Trophoblast cell (in vitro differentiated cells and primary cell): ENCODE data around the gene SPATA19.
"Not testable (repeated sequence)": the region's sequence is repeated elsewhere in the genome, so short reads cannot be mapped to it uniquely, and the experiment has no call there.

ENCODE experiments used
- DNase-seq, 2 donors: peaks; one replicate each; pipeline ENCODE4 v3.0.0-alpha.2; 2016
- H2AFZ ChIP-seq: 2 replicates; pipeline ENCODE4 v1.6.1; 2013; ENCODE audit warnings: low read length, moderate library complexity, mild to moderate bottlenecking; ENCODE audit not compliant: insufficient read depth, poor library complexity
- H2AK5ac ChIP-seq: 2 replicates; pipeline ENCODE4 v1.6.1; 2013; ENCODE audit warnings: mild to moderate bottlenecking, low read length
- H2BK120ac ChIP-seq: 2 replicates; pipeline ENCODE4 v1.6.1; 2013; ENCODE audit warnings: low read length, mild to moderate bottlenecking, moderate library complexity; ENCODE audit not compliant: insufficient read depth, poor library complexity
- H2BK12ac ChIP-seq: 2 replicates; pipeline ENCODE4 v1.6.1; 2013; ENCODE audit warnings: mild to moderate bottlenecking, low read length, moderate library complexity
- H2BK5ac ChIP-seq: 2 replicates; pipeline ENCODE4 v1.6.1; 2013; ENCODE audit warnings: low read length, low read depth, moderate library complexity, mild to moderate bottlenecking; ENCODE audit not compliant: poor library complexity
- H3K14ac ChIP-seq: 2 replicates; pipeline ENCODE4 v1.6.1; 2013; ENCODE audit warnings: mild to moderate bottlenecking, low read length
- H3K18ac ChIP-seq: 2 replicates; pipeline ENCODE4 v1.6.1; 2013; ENCODE audit warnings: mild to moderate bottlenecking, low read length
- H3K23ac ChIP-seq: 2 replicates; pipeline ENCODE4 v1.6.1; 2013; ENCODE audit warnings: low read length
- H3K27ac ChIP-seq: 2 replicates; pipeline ENCODE4 v1.5.1; 2013; ENCODE audit warnings: low read depth, mild to moderate bottlenecking, inconsistent platforms, low read length, moderate library complexity
- H3K27me3 ChIP-seq: 2 replicates; pipeline ENCODE4 v1.6.1; 2013; ENCODE audit warnings: inconsistent platforms, mild to moderate bottlenecking, low read length, moderate library complexity; ENCODE audit not compliant: insufficient read depth
- H3K36me3 ChIP-seq, 2 experiments: 1 replicate in 1 of 2; 2 replicates in 1 of 2; pipeline ENCODE4 v1.6.1; 2013; ENCODE audit warnings: low read length in 2 of 2, mild to moderate bottlenecking in 2 of 2, moderate library complexity in 1 of 2; ENCODE audit not compliant: insufficient read depth in 2 of 2, control insufficient read depth in 1 of 2
- H3K4ac ChIP-seq: 2 replicates; pipeline ENCODE4 v1.6.1; 2013; ENCODE audit warnings: low read depth, mild to moderate bottlenecking, low read length, moderate library complexity
- H3K4me1 ChIP-seq, 2 experiments: 1 replicate in 1 of 2; 2 replicates in 1 of 2; pipeline ENCODE4 v1.6.1; 2013; ENCODE audit warnings: low read length in 2 of 2, mild to moderate bottlenecking in 2 of 2, moderate library complexity in 1 of 2; ENCODE audit not compliant: insufficient read depth in 2 of 2, control insufficient read depth in 1 of 2
- H3K4me2 ChIP-seq: 2 replicates; pipeline ENCODE4 v1.6.1; 2013; ENCODE audit warnings: inconsistent platforms, mild to moderate bottlenecking, low read length, moderate library complexity
- H3K4me3 ChIP-seq: 2 replicates; pipeline ENCODE4 v1.5.1; 2013; ENCODE audit warnings: mild to moderate bottlenecking, low read depth, low read length, inconsistent platforms
- H3K79me1 ChIP-seq: one replicate; pipeline ENCODE4 v1.6.1; 2013; ENCODE audit warnings: low read length
- H3K79me2 ChIP-seq: 2 replicates; pipeline ENCODE4 v1.6.1; 2013; ENCODE audit warnings: low read length, mild to moderate bottlenecking; ENCODE audit not compliant: control insufficient read depth, insufficient read depth, poor library complexity
- H3K9ac ChIP-seq: 2 replicates; pipeline ENCODE4 v1.6.1; 2013; ENCODE audit warnings: mild to moderate bottlenecking, low read length
- H3K9me3 ChIP-seq: 2 replicates; pipeline ENCODE4 v1.6.1; 2013; ENCODE audit warnings: low read depth, mild to moderate bottlenecking, control low read depth, inconsistent platforms, low read length; ENCODE audit not compliant: insufficient read depth
- H4K12ac ChIP-seq: 2 replicates; pipeline ENCODE4 v1.6.1; 2013; ENCODE audit warnings: low read depth, mild to moderate bottlenecking, low read length, moderate library complexity
- H4K8ac ChIP-seq: 2 replicates; pipeline ENCODE4 v1.6.1; 2013; ENCODE audit warnings: low read depth, mild to moderate bottlenecking, low read length, moderate library complexity
- H4K91ac ChIP-seq: one replicate; pipeline ENCODE4 v1.6.1; 2013; ENCODE audit warnings: low read depth, mild to moderate bottlenecking, low read length, moderate library complexity
- WGBS: extraction: QIAGEN DNeasy Blood & Tissue Kit; methylation state at CpG from one replicate; pipeline ENCODE4 v1.1.7; 2013; ENCODE audit warnings: missing lambda C conversion rate; ENCODE audit not compliant: insufficient read length, insufficient coverage; ENCODE audit errors: extremely low coverage; 5-methylcytosine and 5-hydroxymethylcytosine counted together

The SPATA19 gene

GRCh38 chr11:133860151-133860550 lies 14.8 kb upstream of the SPATA19 start:
- Histone ChIP-seq H3K4me2 (no peak overlapping the region), H3K79me2 (no peaks in the 10 kb centered on the region), H3K4ac (no peak overlapping the region), H2BK120ac (no peak overlapping the region), H3K36me3 (no peaks in the 10 kb centered on the region), H3K18ac (no peak overlapping the region), H4K91ac (no peak overlapping the region), H2BK12ac (no peak overlapping the region), H2AK5ac (no peak overlapping the region), H3K23ac (no peak overlapping the region), H2BK5ac (no peak overlapping the region), H3K27ac (no peak overlapping the region), H3K9ac (no peak overlapping the region), H3K79me1 (no peaks in the 10 kb centered on the region), H3K4me1 (no peaks in the 10 kb centered on the region), H3K27me3 (no peaks in the 10 kb centered on the region), H3K4me3 (no peak overlapping the region), H3K9me3 (peaks cover 1% of the 10 kb centered on the region), H4K8ac (no peak overlapping the region), H3K14ac (no peak overlapping the region), H2AFZ (no peak overlapping the region), H4K12ac (no peak overlapping the region)
- no CpG with 5 or more reads among the region's 6 CpGs for WGBS
- DNase-seq, result no peak

GRCh38 chr11:133854330-133854960 lies 9.1 kb upstream of the SPATA19 start:
- not testable (repeated sequence) for H3K27me3 ChIP-seq, H3K79me1 ChIP-seq, H3K36me3 ChIP-seq, H3K18ac ChIP-seq, H4K91ac ChIP-seq, H3K14ac ChIP-seq, H2AFZ ChIP-seq, H4K12ac ChIP-seq, H3K27ac ChIP-seq, H3K4ac ChIP-seq, H2BK120ac ChIP-seq, H2BK5ac ChIP-seq, H2BK12ac ChIP-seq, H3K4me3 ChIP-seq, H3K79me2 ChIP-seq, H3K9ac ChIP-seq, H3K4me2 ChIP-seq, H2AK5ac ChIP-seq, H4K8ac ChIP-seq, H3K4me1 ChIP-seq, DNase-seq, H3K23ac ChIP-seq, H3K9me3 ChIP-seq
- WGBS, result no CpG with 5 or more reads among the region's 13 CpGs

DNA sequence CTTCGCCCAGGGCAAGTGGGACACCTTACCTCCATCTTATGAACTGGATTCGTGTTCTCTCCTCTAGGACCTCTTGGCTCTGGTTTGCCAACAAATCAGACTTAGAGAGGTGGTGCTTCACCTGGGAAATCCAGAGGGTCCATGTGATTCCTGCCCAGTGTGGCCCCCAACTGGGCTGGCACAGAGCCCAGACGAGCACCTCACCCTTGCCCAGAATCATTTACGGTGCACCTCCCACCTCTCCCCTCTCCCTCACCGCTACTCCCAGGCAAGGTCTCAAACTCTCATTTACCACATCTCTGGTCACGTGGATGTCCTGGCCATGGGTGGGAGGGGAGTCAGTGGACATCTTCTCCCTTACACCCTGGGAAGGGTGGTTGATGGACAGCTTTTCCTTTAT lies 1.1 kb downstream of the SPATA19 start:
- no peak for DNase-seq
- Histone ChIP-seq H3K4me2 (no peak overlapping the region), H3K23ac (no peak overlapping the region), H4K91ac (no peak overlapping the region), H3K27me3 (no peaks in the 10 kb centered on the region), H3K79me2 (no peaks in the 10 kb centered on the region), H3K14ac (no peak overlapping the region), H3K79me1 (no peaks in the 10 kb centered on the region), H3K27ac (no peak overlapping the region), H4K8ac (no peak overlapping the region), H3K4ac (no peak overlapping the region), H3K9ac (no peak overlapping the region), H3K9me3 (peaks cover 2% of the 10 kb centered on the region), H3K4me3 (no peak overlapping the region), H4K12ac (no peak overlapping the region), H2AFZ (no peak overlapping the region), H2BK120ac (no peak overlapping the region), H2BK12ac (no peak overlapping the region), H3K18ac (no peak overlapping the region), H3K4me1 (peaks cover 5 to 7% of the 10 kb centered on the region in 2 experiments), H3K36me3 (no peaks in the 10 kb centered on the region), H2AK5ac (no peak overlapping the region), H2BK5ac (no peak overlapping the region)
- WGBS, result no CpG with 5 or more reads among the region's 6 CpGs

GRCh38 chr11:133843454-133843987 lies 1.8 kb downstream of the SPATA19 start:
- H4K8ac ChIP-seq, result no peak overlapping the region
- no peak for DNase-seq
- H3K18ac ChIP-seq, result no peak overlapping the region
- no peak overlapping the region for H3K4me2 ChIP-seq
- peaks cover 2% of the 10 kb centered on the region for H3K9me3 ChIP-seq
- peaks cover 5 to 7% of the 10 kb centered on the region in 2 experiments for H3K4me1 ChIP-seq
- no peak overlapping the region for H3K27ac ChIP-seq
- no peak overlapping the region for H2BK120ac ChIP-seq
- no peak overlapping the region for H4K91ac ChIP-seq
- no peak overlapping the region for H2BK12ac ChIP-seq
- no peak overlapping the region for H2AFZ ChIP-seq
- no CpG with 5 or more reads among the region's 13 CpGs for WGBS
- no peak overlapping the region for H4K12ac ChIP-seq
- H3K4ac ChIP-seq, result no peak overlapping the region
- no peak overlapping the region for H2AK5ac ChIP-seq
- H3K79me2 ChIP-seq, result no peaks in the 10 kb centered on the region
- H3K36me3 ChIP-seq, result no peaks in the 10 kb centered on the region
- no peak overlapping the region for H3K14ac ChIP-seq
- H3K4me3 ChIP-seq, result no peak overlapping the region
- no peak overlapping the region for H3K23ac ChIP-seq
- H3K9ac ChIP-seq, result no peak overlapping the region
- H3K27me3 ChIP-seq, result no peaks in the 10 kb centered on the region
- no peaks in the 10 kb centered on the region for H3K79me1 ChIP-seq
- no peak overlapping the region for H2BK5ac ChIP-seq
